NCI-H510A (cell line): ENCODE results near the gene RPIA.

ENCODE experiments used
- DNase-seq: peaks from one replicate; lab custom pipeline; 2025; lab: John Stamatoyannopoulos, UW

Gene RPIA

GRCh38 chr2:88686320-88686719 lies 5.2 kb upstream of the RPIA start:
- no peak for DNase-seq

- no peak for DNase-seq
Observed at GRCh38 chr2:88687384-88687783, 4.1 kb upstream of the RPIA start.

GRCh38 chr2:88690591-88691338 lies 708 bp upstream of the RPIA start:
- peak; percentile 11 for DNase-seq

GRCh38 chr2:88692187-88692586 lies 714 bp downstream of the RPIA start:
- DNase-seq, result no peak

- no peak for DNase-seq
Observed at GRCh38 chr2:88693911-88694414, 2.5 kb downstream of the RPIA start.

- no peak for DNase-seq
Observed at GRCh38 chr2:88696611-88697010, 5.1 kb downstream of the RPIA start.

GRCh38 chr2:88697370-88698026 lies 6.0 kb downstream of the RPIA start:
- DNase-seq, result no peak

GRCh38 chr2:88698027-88698413 lies 6.5 kb downstream of the RPIA start:
- no peak for DNase-seq

- no peak for DNase-seq
Observed at GRCh38 chr2:88698498-88699233, 7.2 kb downstream of the RPIA start.

- DNase-seq, result no peak
Observed at GRCh38 chr2:88707003-88707402, 15.5 kb downstream of the RPIA start.

- DNase-seq, result no peak
Observed at GRCh38 chr2:88709181-88709631, 17.7 kb downstream of the RPIA start.

- DNase-seq, result no peak
Observed at GRCh38 chr2:88711289-88711688, 19.8 kb downstream of the RPIA start.

- DNase-seq, result no peak
Observed at GRCh38 chr2:88711897-88712296, 20.4 kb downstream of the RPIA start.

GRCh38 chr2:88713408-88713807 lies 21.9 kb downstream of the RPIA start:
- no peak for DNase-seq

- no peak for DNase-seq
Observed at GRCh38 chr2:88714667-88715066, 23.2 kb downstream of the RPIA start.

GRCh38 chr2:88720399-88720798 lies 28.9 kb downstream of the RPIA start:
- DNase-seq, result no peak

- no peak for DNase-seq
Observed at GRCh38 chr2:88721268-88721667, 29.8 kb downstream of the RPIA start.

GRCh38 chr2:88724643-88725332 lies 33.3 kb downstream of the RPIA start:
- no peak for DNase-seq

GRCh38 chr2:88729061-88729745 lies 37.7 kb downstream of the RPIA start:
- no peak for DNase-seq

GRCh38 chr2:88733155-88733902 lies 41.9 kb downstream of the RPIA start:
- no peak for DNase-seq

GRCh38 chr2:88735133-88735532 lies 43.7 kb downstream of the RPIA start:
- DNase-seq, result no peak
